Activated CD4-positive, CD25-positive, alpha-beta regulatory T cell (primary cell): ENCODE measurements around the gene TMEM151B.

ENCODE experiments used
- DNase-seq, 4 experiments: peaks; one replicate each; lab custom pipeline; 2025; lab: John Stamatoyannopoulos, UW

TMEM151B gene

DNA sequence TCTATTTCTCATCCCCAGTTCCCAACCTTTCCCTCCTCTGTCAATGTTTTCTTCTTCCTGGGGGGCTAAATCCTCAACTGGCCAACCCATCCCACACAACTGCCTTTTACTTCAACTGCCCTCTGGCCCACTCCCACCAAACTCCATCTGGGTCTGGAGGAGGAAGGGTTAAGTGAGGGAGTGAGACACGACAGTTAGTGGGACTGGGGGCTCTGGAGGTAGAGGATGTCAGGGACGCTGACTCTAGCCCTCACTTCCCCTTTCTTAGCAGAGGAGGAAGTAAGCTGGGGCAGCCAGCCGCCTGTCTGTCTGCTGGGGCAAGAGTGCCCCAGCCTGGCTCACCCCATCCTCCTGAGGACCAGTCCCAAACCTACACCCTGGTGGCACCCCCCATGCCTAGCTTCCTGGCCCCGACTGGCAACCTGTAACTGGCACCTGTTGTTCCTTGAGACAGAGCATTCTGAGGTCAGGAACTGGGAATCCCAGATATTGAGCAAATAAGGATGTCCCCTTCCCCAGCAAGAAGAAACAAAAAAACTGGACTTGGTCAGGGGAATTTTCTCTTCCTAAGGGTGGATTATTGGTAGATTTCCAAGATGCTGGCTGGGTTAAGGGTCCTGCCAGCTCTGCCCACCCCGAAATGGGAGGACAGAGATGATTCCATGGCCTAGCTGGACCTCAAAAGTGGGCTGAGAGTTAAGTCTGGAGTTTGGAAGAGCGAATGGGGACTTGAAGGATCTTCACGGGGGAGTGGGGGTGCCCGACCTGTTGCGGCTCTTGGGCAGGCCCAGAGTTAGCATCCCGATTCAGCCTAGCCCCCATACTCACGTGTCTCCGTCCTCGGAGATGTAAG, 5.9 kb upstream of the TMEM151B start:
- peak in 1 of 4 experiments; percentile 24 for DNase-seq

DNA sequence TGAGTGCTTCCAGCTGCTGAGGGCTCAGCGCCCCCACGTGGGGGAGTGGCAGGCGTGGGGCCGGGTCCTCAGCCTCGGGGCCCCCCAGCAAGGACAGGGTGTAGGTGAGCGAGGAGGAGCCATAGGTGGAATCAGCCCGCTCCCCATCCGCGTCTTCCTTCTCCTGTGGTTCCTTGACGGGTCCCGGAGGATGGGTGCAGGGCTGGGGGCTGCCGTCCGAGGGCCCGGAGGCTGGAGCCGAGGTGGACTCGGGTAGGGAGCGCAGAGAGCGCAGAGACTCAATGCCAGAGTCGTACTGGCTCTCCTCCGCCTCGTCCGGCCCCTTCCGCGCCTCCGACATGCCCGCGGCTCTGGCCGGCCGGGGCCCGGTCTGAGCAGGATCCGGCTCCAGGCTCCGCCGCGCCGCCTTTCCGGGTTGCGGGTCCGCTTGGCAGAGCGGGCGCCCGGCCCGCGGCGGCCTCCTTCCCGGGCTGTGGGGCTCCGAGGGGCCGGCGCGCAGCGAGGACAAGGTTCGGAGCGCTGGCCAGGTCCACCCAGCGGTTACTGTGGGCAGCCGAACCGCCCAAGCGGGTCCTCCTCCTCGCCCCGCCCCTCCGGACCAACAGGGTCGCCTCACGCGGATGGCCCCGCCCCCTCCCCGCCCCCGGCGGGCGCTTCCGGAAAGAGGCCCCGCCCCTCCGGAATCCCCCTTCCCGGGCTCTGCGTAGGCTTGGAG, 5.1 kb upstream of the TMEM151B start, which contains the start of gene NFKBIE:
TSS of gene NFKBIE (minus strand) at position 545 of the 715 bp plus-strand sequence. CDS start at position 340, 205 bp downstream.
- DNase-seq, result peak; percentile 83 to 94 (median 88)

DNA sequence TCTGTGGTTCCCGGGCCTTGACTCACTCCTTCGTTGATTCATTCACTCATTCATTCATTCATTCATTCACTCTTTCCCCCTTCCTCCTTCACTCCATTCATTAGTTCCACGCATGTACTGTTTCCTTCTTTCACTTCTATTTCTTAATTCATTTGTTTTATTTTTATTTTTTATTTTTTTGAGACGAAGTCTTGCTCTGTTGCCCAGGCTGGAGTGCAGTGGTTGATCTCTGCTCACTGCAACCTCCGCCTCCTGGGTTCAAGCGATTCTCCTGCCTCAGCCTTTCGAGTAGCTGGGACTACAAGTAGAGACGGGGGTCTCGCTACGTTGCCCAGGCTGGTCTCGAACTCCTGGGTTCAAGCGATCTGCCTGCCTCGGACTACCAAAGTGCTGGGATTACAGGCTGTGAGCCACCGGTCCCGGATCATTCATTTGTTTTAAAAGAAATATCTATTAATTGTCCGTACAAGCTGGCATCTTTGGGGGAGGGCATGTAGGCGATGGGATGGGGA, 4.5 kb upstream of the TMEM151B start:
- DNase-seq, result no peak

DNA sequence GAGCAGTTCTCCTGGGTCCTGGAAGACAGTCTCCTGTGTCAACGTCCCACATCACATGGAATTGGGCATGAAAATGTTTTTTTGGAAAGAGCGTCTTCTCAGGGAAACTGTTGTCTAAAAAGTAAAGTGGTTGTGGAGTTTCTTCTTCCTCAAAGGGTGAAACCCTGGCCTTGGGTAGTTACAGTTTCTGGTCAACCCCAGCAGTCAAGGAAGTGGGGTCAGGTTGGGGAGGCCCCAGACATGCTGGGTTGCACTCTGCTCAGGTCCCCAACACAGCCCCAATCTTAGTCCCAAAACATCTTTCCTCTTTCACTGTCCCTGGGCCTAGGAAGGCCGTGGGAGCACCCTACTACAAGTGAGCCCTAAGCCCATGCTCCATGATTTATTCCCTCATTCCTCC, 3.9 kb upstream of the TMEM151B start:
- DNase-seq, result no peak

DNA sequence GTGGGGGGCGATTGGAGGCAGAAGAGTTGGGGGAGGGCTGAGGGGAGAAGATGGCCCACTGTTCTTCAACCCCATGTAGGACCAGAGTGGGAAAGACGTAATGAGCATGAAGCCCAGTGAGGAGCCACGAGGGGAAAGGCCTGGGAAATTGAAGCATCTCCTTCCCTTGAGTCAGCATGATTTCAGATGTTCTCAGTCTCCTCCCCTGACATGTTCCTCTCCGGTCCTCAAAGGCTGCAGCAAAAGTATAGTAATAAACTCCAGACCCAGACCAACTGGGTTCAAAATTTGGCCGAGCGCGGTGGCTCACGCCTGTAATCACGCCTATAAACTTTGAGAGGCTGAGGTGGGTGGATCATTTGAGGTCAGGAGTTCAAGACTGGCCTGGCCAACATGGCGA, 3.0 kb upstream of the TMEM151B start:
- DNase-seq, result no peak

DNA sequence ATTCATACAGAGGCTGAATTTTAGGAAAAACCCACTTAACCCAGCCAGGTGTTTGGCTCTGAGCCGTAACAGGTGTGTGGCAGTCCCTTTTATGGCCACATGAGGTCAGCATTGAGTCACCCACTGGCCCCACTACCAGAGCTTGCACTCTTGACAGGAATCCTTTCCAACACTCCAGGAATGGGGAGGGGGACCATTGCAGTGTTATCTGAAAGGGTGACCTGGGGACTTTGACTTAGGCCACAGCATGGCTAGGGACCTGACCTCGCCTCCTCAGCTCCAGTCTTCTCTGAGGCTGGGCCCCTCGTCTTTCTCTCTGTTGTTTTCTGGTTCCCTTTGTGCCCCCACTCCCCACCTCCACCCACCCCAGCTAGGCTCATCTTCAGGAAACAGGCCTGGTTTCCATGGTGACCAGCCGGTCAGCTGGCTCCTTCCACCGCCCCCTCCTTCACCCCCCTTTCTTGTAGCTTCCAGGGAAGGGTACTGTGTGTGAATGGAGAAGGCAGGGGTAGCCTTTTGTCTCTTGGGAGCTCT, 2.1 kb upstream of the TMEM151B start:
- DNase-seq, result peak in 3 of 4 experiments; percentile 29 to 38 (median 37)

DNA sequence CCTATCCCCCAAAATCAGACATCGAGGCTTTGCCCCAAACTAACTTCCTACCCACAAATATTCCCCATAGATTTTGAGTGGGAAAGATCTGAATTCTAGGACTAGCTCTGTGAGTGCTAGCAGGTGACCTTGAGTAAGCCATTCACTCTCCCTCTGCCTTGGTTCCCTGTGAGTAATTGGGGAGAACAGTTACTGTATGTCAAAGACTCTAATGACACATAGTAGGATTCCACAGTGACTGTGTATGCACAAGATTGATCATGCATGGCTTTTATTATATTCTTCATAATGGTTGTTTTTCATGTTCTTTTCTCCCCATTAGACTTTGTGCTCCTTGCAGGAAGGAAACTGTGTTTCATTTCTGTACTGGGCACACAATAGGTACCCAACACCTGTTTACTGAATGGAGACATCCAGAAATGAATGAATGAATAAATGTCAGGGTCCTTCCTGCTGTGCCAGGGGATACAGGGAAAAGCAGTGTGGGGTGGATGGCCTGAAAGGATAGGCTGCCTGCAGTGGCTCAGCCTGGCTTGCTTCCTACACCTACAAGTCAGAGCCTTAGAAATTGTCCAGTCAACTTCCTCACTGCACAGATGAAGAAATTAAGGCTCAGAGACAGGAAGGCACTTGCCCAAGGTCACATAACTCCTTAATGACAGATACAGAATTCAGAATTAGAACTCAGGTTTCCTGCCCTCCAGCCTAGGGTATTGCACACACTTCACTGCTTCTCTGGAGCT, 901 bp upstream of the TMEM151B start:
- DNase-seq, result no peak

DNA sequence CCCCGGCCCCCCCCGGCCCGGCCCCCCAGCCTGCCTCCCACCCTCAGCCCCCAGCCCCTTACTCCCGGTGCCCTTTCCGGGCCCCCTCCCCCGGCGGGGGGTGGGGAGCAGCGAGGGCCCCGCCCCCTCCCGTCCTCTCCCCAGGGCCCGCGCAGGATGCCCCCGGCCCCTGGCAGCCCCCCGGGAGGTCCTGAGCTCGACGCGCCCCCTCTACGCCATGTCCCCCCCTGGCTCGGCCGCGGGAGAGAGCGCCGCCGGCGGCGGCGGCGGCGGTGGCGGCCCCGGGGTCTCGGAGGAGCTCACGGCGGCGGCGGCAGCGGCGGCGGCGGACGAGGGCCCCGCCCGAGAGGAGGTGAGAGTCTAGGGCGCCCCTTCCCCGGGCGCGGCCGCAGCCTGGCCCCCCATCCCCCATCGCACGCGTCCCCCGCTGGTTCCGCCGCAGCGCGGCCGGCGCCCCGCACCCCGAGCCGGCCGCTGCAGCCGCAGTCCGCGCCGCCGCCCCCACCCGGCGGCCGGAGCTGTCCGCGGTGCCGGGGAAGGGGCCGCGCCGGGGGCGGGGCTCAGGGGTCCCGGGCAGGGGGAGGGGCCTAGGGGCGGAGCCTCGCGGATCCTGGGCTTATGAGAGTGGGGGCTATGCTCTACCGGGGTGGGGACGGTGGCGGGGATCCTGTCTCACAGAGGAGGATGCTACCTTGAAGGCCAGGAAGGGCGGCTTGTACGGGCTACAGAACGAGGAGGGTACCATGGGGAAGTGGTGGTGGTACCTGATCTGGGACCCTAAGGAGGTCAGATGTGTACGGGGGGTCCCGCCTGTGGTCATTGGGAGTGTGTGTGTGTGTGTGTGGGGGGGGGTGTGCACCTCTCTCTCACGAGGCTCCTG, 516 bp downstream of the TMEM151B start:
- DNase-seq, result no peak

DNA sequence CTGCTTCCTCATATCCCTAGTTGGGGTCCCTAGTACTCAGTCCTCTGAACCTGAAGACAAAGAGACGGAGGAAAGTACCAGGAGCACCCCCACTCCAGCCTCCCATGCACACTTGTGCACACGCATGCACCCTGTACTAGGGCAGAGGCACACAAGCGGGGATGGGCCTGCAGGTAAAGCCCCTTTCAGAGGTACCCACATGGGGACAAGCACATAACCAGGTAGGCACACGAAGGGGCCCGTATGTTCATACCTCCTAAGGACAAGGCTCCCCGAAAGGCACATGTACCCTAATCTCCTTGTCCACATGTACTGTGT, 1.1 kb downstream of the TMEM151B start:
- no peak for DNase-seq

DNA sequence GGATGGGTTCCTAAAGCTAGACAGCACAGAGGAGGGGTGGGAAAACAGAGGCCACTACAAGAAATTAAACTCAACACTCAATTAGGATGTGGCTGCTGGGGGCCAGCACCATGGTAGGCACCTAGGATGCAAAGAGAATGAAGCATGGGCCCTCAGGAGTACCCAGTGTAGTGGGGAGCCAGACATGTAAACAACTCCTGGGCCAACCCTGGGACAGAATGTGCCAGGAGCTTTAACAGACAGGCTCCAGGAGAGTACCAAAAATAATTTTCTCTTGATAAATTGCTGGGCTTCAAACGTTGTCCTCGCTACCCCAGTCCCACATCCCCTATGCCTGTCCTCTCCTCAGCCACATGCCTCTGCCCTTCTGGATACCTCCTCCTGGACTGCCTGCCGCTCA, 1.7 kb downstream of the TMEM151B start:
- no peak for DNase-seq

DNA sequence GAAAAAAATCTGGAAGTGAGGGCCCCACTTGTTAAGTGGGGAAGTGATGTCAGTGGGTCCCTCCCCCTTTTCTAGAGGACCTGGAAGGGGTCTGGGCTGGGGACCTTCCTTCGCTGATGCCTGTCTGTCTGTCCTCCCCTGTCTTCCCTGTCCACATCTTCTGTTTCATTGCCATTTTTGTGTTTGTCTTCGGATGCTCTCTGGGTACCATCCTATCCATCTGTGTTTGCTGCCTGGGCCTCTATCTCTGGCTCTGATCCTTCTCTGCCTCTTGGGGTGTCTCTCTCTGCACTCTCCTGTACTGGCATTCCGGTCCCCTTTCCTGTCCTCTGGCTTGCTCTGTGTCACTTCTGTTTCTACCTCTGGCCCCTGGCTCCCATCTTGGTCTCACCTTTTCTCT, 2.3 kb downstream of the TMEM151B start:
- DNase-seq, result no peak

DNA sequence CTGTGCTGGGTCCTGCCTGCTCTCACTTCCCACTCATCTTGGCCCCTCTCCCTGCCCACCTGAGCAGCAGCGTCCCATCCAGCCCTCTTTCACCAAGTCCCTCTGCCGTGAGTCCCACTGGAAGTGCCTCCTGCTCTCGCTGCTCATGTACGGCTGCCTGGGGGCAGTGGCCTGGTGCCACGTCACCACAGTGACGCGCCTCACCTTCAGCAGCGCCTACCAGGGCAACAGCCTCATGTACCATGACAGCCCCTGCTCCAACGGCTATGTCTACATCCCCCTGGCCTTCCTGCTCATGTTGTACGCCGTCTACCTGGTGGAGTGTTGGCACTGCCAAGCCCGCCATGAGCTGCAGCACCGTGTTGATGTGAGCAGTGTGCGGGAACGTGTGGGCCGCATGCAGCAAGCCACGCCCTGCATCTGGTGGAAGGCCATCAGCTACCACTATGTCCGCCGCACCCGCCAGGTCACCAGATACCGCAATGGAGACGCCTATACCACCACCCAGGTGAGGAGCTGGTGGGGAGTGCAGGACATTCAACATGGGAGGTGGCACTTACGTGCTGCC, 2.8 kb downstream of the TMEM151B start:
- DNase-seq, result no peak

DNA sequence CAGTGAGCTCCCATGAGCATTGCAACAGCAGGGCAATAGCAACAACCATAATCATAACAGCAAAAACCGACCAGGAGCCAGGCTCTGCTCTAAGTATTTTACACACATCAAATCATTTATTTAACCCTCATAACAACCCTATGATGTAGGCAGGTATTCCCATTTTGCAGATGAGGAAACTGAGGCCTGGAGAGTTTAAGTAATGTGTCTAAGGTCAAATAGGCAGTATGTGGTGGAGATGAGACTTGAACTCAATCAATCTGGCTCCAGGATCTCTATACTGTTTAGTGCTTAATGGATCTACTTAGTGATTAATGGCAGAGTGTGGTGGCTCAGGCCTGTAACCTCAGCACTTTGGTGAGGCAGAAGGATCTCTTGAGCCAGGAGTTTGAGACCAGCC, 3.4 kb downstream of the TMEM151B start:
- DNase-seq, result no peak

DNA sequence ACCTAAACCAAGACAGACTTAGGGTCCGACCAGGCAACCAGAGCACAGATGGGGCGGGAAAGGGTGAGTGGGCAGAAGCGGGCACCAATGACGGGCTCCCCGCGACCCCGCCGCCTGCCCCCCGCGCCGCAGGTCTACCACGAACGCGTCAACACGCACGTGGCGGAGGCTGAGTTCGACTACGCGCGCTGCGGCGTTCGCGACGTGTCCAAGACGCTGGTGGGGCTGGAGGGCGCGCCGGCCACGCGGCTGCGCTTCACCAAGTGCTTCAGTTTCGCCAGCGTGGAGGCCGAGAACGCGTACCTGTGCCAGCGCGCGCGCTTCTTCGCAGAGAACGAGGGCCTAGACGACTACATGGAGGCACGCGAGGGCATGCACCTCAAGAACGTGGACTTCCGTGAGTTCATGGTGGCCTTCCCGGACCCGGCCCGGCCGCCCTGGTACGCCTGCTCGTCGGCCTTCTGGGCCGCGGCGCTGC, 5.1 kb downstream of the TMEM151B start:
- DNase-seq, result no peak

DNA sequence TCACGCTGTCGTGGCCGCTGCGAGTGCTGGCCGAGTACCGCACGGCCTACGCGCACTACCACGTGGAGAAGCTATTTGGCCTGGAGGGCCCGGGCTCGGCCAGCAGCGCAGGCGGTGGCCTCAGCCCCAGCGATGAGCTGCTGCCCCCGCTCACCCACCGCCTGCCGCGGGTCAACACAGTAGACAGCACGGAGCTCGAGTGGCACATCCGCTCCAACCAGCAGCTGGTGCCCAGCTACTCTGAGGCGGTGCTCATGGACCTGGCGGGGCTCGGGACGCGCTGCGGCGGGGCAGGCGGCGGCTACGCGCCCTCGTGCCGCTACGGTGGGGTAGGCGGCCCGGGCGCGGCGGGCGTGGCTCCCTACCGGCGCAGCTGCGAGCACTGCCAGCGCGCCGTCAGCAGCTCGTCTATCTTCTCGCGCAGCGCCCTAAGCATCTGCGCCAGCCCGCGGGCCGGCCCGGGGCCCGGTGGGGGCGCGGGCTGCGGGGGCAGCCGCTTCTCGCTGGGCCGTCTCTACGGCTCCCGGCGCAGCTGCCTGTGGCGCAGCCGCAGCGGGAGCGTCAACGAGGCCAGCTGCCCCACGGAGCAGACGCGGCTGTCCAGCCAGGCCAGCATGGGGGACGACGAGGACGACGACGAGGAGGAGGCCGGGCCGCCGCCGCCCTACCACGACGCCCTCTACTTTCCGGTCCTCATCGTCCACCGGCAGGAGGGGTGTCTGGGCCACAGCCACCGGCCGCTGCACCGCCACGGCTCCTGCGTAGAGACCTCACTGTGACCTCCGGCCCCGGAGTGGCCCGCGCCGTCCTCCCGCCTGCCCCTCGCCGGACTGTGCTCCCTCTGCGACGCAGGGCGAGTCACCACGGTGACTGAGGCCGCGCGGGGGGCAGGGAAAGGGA, 5.7 kb downstream of the TMEM151B start:
- no peak for DNase-seq

DNA sequence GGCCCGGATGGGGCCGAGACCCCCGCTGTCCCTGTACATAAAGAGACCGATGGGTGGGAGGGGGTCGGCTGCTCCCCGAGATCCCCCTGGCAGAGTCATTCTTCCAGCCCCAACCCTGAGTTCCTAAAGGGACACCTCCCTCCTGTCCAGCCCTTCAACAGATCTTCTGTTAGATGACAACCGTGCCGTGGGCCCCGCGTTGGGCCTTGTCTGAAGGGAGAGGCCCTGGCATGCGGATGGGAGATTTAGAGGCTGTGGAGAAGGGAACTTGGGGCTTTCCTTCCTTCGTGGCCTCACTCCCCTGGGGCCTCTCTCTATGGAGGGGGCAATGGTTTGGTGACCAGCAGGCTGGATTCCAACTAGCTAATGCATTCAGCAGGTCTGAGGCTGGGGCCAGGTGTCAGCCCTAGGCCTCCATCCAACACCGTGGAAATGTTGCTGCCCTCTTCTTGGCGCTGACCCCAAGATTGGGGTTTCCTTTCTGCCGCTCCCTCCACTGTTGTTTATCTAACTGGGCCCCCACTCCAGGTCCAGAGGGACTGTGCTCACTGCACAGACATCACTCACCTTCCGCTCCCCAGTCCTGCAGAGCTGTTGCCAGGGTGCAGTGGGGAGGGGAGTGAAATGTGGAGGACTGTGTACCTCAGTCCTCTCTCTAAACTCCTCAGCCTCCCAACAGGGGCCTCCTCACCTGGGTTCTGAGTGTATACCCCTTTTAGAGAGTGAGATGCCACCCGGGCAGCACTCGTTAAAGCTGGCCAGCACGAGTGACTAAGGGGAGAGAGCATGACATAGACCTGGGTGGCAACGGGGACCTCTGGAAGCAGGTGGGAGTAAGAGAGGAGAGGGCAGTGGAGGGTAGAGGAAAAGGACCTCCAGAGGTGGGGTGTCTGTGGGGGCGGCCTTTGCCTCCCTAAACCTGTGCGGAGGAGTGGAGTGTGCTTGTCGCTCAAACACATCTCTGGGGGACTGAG, 6.7 kb downstream of the TMEM151B start:
- DNase-seq, result no peak

DNA sequence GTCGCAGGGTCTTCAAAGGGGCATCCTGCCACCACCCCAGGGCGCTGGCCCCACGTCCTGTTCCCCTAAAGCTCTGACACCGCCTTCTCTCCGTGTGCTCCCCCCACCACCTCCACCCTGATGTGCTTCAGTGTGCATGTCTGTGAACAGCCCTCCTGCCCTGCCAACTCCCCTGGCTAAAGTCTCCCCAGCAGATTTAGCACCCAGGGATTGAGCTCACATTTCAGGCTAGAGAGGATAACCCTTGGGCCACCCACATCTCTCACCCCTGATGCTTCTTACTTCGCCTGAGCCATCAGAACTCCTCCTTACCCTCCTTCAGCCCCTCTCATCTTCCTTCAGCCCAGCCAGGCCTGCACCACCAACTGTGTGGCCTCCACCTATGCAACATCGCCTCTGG, 7.5 kb downstream of the TMEM151B start:
- DNase-seq, result no peak

DNA sequence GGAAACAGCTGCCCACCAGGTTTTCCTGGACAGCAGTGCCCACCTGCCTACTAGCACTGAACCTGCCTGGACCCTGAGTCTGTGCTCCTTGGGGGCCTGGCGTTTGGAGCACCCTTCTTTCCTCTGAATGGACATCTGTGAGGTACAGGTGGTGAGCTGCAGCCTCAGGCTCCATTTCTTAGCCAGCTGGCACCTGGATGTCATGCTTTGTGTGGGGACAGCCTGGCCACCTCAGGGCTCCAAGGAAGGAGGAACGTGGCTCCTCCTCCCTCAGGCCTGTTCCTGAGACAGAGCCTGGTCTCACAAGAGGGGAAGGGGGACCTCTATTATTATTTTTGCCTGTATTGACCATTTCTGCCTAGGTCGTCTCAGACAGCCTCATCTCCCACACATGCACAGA, 8.1 kb downstream of the TMEM151B start:
- DNase-seq, result no peak
